ENCODE measurements around the gene SCP2. TPM values are rescaled to one million over a fixed set of nuclear protein-coding genes. Genes with fewer than 3 reads are reported as not detected.

SCP2 gene
- total RNA-seq, 1 experiment from 2014 or later, result 56.4 TPM

DNA sequence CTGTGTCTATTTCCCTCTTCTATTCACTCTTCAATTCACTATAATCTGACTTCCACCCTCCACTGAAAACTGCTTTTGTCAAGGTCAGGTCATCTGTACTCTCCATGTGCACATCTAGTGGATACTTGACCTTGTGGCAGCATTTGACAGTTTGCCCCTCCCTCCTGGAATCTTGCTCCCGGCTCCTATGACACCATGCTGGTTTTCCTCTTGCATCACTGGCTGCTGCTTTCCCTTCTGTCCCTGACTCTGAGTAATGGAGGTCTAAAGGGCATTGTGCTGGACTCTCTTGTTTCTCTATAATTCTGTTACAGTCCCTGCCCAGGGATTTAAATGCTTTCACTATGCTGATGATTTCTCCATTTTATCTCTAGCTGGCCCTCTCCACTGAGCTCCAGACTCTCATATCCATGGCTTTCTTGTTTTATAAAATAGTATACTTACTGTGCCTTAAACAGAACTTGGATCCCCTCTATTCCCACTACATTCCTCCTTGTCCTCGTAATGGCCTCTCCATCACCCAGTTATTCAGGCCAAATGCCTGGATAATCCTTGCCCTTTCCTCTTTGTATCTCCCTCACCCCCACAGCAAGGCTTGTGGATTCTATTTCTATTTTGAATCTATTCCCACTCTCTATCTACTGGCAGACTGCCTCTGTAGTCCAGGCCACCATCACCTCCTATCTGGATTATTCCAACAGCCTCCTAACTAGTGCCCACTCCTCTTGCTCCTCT lies 98.1 kb downstream of the SCP2 start:
- H3K36me3 Mint-ChIP-seq, result no peaks in the 10 kb centered on the region
- TF ChIP-seq GABPB1 (CRISPR knock-in tag; IDR thresholded peaks at IDR 0.05), result peak; percentile 93
- TF ChIP-seq CDX4 (CRISPR knock-in tag; IDR thresholded peaks at IDR 0.05; ENCODE audit: borderline replicate concordance), result no peak
- POLR2A ChIA-PET, result no interaction called here
- H3K4me3 Mint-ChIP-seq, result no peak overlapping the region
- no peaks in the 10 kb centered on the region for H3K27me3 Mint-ChIP-seq (ENCODE audit: low read depth)
- DNase-seq (ENCODE audit: low spot score) (no peak), ATAC-seq (no peak)
- CTCF ChIA-PET, result no interaction called here
- H3K27ac Mint-ChIP-seq, result no peak overlapping the region
- H3K9me3 Mint-ChIP-seq, result no peaks in the 10 kb centered on the region
- no peaks in the 10 kb centered on the region for H3K4me1 Mint-ChIP-seq

- ChIA-PET POLR2A (no interaction called here), CTCF (no interaction called here)
- Mint-ChIP-seq H3K9me3 (no peaks in the 10 kb centered on the region), H3K27ac (no peak overlapping the region), H3K4me3 (no peak overlapping the region), H3K36me3 (no peaks in the 10 kb centered on the region), H3K4me1 (no peaks in the 10 kb centered on the region), H3K27me3 (ENCODE audit: low read depth) (no peaks in the 10 kb centered on the region)
- no peak for DNase-seq (ENCODE audit: low spot score)
- ATAC-seq, result no peak
- TF ChIP-seq MAX (CRISPR knock-in tag; IDR thresholded peaks at IDR 0.05), result no peak
- TF ChIP-seq ZNF219 (CRISPR knock-in tag; IDR thresholded peaks at IDR 0.05; ENCODE audit: borderline replicate concordance), result no peak
- TF ChIP-seq, protein P1, sequence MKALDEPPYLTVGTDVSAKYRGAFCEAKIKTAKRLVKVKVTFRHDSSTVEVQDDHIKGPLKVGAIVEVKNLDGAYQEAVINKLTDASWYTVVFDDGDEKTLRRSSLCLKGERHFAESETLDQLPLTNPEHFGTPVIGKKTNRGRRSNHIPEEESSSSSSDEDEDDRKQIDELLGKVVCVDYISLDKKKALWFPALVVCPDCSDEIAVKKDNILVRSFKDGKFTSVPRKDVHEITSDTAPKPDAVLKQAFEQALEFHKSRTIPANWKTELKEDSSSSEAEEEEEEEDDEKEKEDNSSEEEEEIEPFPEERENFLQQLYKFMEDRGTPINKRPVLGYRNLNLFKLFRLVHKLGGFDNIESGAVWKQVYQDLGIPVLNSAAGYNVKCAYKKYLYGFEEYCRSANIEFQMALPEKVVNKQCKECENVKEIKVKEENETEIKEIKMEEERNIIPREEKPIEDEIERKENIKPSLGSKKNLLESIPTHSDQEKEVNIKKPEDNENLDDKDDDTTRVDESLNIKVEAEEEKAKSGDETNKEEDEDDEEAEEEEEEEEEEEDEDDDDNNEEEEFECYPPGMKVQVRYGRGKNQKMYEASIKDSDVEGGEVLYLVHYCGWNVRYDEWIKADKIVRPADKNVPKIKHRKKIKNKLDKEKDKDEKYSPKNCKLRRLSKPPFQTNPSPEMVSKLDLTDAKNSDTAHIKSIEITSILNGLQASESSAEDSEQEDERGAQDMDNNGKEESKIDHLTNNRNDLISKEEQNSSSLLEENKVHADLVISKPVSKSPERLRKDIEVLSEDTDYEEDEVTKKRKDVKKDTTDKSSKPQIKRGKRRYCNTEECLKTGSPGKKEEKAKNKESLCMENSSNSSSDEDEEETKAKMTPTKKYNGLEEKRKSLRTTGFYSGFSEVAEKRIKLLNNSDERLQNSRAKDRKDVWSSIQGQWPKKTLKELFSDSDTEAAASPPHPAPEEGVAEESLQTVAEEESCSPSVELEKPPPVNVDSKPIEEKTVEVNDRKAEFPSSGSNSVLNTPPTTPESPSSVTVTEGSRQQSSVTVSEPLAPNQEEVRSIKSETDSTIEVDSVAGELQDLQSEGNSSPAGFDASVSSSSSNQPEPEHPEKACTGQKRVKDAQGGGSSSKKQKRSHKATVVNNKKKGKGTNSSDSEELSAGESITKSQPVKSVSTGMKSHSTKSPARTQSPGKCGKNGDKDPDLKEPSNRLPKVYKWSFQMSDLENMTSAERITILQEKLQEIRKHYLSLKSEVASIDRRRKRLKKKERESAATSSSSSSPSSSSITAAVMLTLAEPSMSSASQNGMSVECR (CRISPR knock-in tag; IDR thresholded peaks at IDR 0.05; ENCODE audit: borderline replicate concordance), result no peak
- no peak for TF ChIP-seq ZNF232 (CRISPR knock-in tag; IDR thresholded peaks at IDR 0.05)
- TF ChIP-seq TCF7 (CRISPR knock-in tag; IDR thresholded peaks at IDR 0.05; ENCODE audit: low read depth), result no peak
- no peak for TF ChIP-seq ATF1 (CRISPR knock-in tag; IDR thresholded peaks at IDR 0.05)
- TF ChIP-seq NR1H2 (CRISPR knock-in tag; IDR thresholded peaks at IDR 0.05), result no peak
- TF ChIP-seq, protein P2, sequence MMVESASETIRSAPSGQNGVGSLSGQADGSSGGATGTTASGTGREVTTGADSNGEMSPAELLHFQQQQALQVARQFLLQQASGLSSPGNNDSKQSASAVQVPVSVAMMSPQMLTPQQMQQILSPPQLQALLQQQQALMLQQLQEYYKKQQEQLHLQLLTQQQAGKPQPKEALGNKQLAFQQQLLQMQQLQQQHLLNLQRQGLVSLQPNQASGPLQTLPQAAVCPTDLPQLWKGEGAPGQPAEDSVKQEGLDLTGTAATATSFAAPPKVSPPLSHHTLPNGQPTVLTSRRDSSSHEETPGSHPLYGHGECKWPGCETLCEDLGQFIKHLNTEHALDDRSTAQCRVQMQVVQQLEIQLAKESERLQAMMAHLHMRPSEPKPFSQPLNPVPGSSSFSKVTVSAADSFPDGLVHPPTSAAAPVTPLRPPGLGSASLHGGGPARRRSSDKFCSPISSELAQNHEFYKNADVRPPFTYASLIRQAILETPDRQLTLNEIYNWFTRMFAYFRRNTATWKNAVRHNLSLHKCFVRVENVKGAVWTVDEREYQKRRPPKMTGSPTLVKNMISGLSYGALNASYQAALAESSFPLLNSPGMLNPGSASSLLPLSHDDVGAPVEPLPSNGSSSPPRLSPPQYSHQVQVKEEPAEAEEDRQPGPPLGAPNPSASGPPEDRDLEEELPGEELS (CRISPR knock-in tag; IDR thresholded peaks at IDR 0.05), result no peak
- no peak for TF ChIP-seq JUN (CRISPR knock-in tag; IDR thresholded peaks at IDR 0.05)
- no peak for TF ChIP-seq MXD4 (CRISPR knock-in tag; IDR thresholded peaks at IDR 0.05; ENCODE audit: borderline replicate concordance)
- no peak for TF ChIP-seq ZNF512 (CRISPR knock-in tag; IDR thresholded peaks at IDR 0.05; ENCODE audit: borderline replicate concordance)
- no peak for TF ChIP-seq IRF2 (CRISPR knock-in tag; IDR thresholded peaks at IDR 0.05; ENCODE audit: borderline replicate concordance, low read depth)
- TF ChIP-seq SMAD3 (CRISPR knock-in tag; IDR thresholded peaks at IDR 0.05; ENCODE audit: borderline replicate concordance), result no peak
These were observed 98.7 kb downstream of the SCP2 start for GRCh38 chr1:53025769-53026112.
